Breast epithelium (tissue), 4 donors: ENCODE data around the gene SHANK2. TPM values are rescaled to one million over a fixed set of nuclear protein-coding genes. Genes with fewer than 3 reads are reported as not detected.

Source experiments
- DNase-seq, 2 donors: peaks; one replicate each; pipeline ENCODE4 v3.0.0-alpha.2; 2019; ENCODE audit warnings: low spot score in 2 of 2
- H3K27ac ChIP-seq, 2 donors: fragments of 200-600 bp; sonication (generic) in 1 of 2; one replicate each; pipeline ENCODE4 v1.5.1; 2016 to 2019; ENCODE audit warnings: mild to moderate bottlenecking in 1 of 2
- H3K27me3 ChIP-seq, 2 donors: fragments of 200-600 bp; sonication (generic) in 1 of 2; one replicate each; pipeline versions ENCODE4 v1.5.1 to v1.6.0; 2017 to 2019; ENCODE audit warnings: control low read depth in 1 of 2, mild to moderate bottlenecking in 1 of 2
- H3K36me3 ChIP-seq: fragments of 200-600 bp; one replicate; pipeline ENCODE4 v1.5.1; 2019
- H3K4me1 ChIP-seq, 2 donors: fragments of 200-600 bp; sonication (generic); one replicate each; pipeline ENCODE4 v1.5.1; 2016 to 2019; ENCODE audit warnings: control low read depth in 1 of 2
- H3K4me3 ChIP-seq, 3 donors: fragments of 200-600 bp; sonication (generic); 1 replicate in 2 of 3; 2 replicates in 1 of 3; pipeline ENCODE4 v1.5.1; 2016 to 2019; ENCODE audit warnings: mild to moderate bottlenecking in 3 of 3, moderate library complexity in 2 of 3
- H3K9me3 ChIP-seq, 2 donors: fragments of 200-600 bp; sonication (generic) in 1 of 2; one replicate each; pipeline ENCODE4 v1.5.1; 2016 to 2019; ENCODE audit warnings: control low read depth in 1 of 2
- POLR2A ChIP-seq: fragments of 450-650 bp; IDR thresholded peaks from one replicate; pipeline ENCODE4 v1.6.1; 2016; ENCODE audit warnings: antibody characterized with exemption, mild to moderate bottlenecking, moderate library complexity
- POLR2AphosphoS5 ChIP-seq, 3 donors: sonication (generic); formaldehyde crosslinking; IDR thresholded peaks; one replicate each; pipeline ENCODE4 v1.6.1; 2017; ENCODE audit warnings: antibody characterized with exemption in 3 of 3
- intact Hi-C: fragments of 100-400 bp; cut with DNase I; formaldehyde crosslinking; loops from one replicate; pipeline ENCODE4 v1.15.1; 2023; ENCODE audit warnings: low total_unique reads
- total RNA-seq, 3 donors: library from RNA; depleted of rRNA; stranded (reverse); fragments of >200 nt; gene quantifications; one replicate each; pipeline ENCODE4 v1.1.0, GENCODE V29; 2016
- TF ChIP-seq, protein P1 (sequence below), 3 donors: fragments of 450-650 bp; IDR thresholded peaks; one replicate each; pipeline ENCODE4 v1.5.1; 2016 to 2017; ENCODE audit warnings: antibody characterized with exemption in 3 of 3, mild to moderate bottlenecking in 3 of 3, moderate library complexity in 3 of 3

The SHANK2 gene
- total RNA-seq, 3 donors from 2014 or later: 1.3 to 38.8 (median 33.1) TPM

DNA sequence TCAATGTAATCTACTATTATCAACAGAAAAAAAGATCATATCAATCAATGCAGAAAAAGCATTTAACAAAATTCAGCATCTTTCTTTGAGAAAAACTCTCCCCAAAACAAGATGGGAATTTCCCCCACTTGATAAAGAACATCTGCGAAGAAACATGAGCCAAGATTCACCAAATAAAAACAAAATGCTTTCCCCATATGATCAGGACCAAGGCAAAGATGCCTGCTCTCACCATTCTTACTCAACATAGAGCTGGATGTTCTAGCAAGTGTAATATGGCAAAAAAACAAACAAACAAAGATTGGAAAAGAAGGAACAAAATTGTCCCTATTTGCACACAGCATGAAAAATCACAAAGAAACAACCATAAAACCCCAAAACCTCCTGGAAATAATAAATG, 23.4 kb downstream of the SHANK2 start:
- no peak for DNase-seq
- H3K36me3 ChIP-seq: no peaks in the 10 kb centered on the region
- intact Hi-C loops: no loop called here
- no peak overlapping the region for H3K4me3 ChIP-seq
- no peak overlapping the region for H3K27ac ChIP-seq
- H3K27me3 ChIP-seq: no peaks in the 10 kb centered on the region
- peaks cover 9 to 17% of the 10 kb centered on the region in 2 donors for H3K9me3 ChIP-seq
- no peaks in the 10 kb centered on the region for H3K4me1 ChIP-seq
- no peak for TF ChIP-seq POLR2AphosphoS5 (IDR thresholded peaks at IDR 0.05)
- TF ChIP-seq, protein P1, sequence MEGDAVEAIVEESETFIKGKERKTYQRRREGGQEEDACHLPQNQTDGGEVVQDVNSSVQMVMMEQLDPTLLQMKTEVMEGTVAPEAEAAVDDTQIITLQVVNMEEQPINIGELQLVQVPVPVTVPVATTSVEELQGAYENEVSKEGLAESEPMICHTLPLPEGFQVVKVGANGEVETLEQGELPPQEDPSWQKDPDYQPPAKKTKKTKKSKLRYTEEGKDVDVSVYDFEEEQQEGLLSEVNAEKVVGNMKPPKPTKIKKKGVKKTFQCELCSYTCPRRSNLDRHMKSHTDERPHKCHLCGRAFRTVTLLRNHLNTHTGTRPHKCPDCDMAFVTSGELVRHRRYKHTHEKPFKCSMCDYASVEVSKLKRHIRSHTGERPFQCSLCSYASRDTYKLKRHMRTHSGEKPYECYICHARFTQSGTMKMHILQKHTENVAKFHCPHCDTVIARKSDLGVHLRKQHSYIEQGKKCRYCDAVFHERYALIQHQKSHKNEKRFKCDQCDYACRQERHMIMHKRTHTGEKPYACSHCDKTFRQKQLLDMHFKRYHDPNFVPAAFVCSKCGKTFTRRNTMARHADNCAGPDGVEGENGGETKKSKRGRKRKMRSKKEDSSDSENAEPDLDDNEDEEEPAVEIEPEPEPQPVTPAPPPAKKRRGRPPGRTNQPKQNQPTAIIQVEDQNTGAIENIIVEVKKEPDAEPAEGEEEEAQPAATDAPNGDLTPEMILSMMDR (IDR thresholded peaks at IDR 0.05): no peak
- TF ChIP-seq POLR2A: no peak

- Histone ChIP-seq H3K27ac (no peak overlapping the region), H3K9me3 (peaks cover 9 to 17% of the 10 kb centered on the region in 2 donors), H3K4me1 (no peaks in the 10 kb centered on the region), H3K4me3 (no peak overlapping the region), H3K36me3 (no peaks in the 10 kb centered on the region), H3K27me3 (no peaks in the 10 kb centered on the region)
- no peak for DNase-seq
- intact Hi-C loops: no loop called here
- TF ChIP-seq POLR2AphosphoS5 (IDR thresholded peaks at IDR 0.05): no peak
- TF ChIP-seq, protein P1 (IDR thresholded peaks at IDR 0.05): no peak
- TF ChIP-seq POLR2A: no peak
Measured at GRCh38 chr11:71227058-71227659, 25.2 kb downstream of the SHANK2 start.

DNA sequence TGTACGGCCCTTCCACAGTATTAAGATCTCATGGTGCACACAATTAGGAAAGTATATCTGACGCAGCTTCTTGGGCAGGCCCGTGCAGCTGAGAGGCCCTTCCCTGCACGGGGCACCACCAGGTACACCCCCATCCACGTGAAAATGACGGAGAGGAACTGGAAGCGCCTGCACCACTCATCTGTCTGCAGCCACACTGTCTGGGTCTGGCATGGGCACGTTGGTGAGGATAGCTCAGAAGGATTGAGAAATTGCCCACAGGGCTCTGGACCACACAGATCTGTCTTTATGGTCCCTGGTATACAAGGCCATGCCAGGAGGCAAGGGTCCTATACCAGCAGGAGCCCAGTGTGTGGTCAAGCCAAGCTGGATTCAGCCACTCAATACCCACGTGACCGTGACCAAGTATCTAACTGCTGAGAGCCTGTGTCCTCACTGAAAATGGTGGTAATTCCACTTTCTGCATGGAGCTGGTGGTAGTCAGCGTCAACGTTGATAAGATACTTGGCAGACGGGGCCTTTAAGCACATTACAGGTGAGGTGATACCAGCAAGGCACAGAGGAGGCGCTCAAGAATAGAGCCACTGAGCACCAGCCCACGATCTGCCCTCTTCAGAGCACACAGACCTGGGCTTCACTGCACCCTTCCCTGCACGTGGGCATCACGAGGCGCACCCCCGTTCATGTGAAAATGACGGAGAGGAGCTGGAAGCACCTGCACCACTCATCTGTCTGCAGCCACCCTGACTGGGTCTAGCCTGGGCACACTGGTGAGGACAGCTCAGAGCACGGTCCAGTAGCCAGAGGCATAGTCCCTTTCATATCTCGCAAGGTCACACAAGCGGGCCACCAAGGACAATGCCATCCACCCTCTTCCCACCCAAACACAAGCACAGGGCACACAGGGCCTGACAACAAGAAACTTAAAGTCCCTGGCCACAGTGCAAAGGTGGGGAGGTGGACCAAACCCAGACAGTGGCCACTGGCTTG, 28.4 kb downstream of the SHANK2 start:
- peaks cover 9 to 17% of the 10 kb centered on the region in 2 donors for H3K9me3 ChIP-seq
- H3K27ac ChIP-seq: no peak overlapping the region
- H3K27me3 ChIP-seq: no peaks in the 10 kb centered on the region
- DNase-seq: no peak
- TF ChIP-seq POLR2A: no peak
- H3K36me3 ChIP-seq: no peaks in the 10 kb centered on the region
- intact Hi-C loops: no loop called here
- no peaks in the 10 kb centered on the region for H3K4me1 ChIP-seq
- H3K4me3 ChIP-seq: no peak overlapping the region

DNA sequence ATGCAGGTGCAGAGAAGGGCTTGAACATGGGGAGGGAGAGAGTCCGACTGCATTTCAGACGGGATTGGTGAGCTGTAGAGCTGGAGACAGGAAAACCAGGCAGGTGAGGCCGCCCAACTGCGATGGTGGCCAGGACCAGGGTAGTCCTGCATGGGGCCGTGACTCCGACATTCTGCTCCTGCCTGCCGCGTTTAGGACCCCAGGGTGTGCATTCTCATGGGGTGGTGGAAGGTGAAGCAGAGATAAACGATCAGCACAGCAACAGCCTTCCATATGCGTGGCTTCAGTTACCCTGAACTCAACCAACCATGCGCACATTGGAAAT, 29.3 kb downstream of the SHANK2 start:
- intact Hi-C loops: no loop called here
- H3K27ac ChIP-seq: no peak overlapping the region
- no peaks in the 10 kb centered on the region for H3K4me1 ChIP-seq
- DNase-seq: no peak
- peaks cover 9 to 17% of the 10 kb centered on the region in 2 donors for H3K9me3 ChIP-seq
- H3K36me3 ChIP-seq: no peaks in the 10 kb centered on the region
- H3K4me3 ChIP-seq: no peak overlapping the region
- H3K27me3 ChIP-seq: no peaks in the 10 kb centered on the region
- TF ChIP-seq, protein P1 (IDR thresholded peaks at IDR 0.05): no peak
- TF ChIP-seq POLR2A: no peak
- TF ChIP-seq POLR2AphosphoS5 (IDR thresholded peaks at IDR 0.05): no peak

- H3K27me3 ChIP-seq: no peaks in the 10 kb centered on the region
- H3K9me3 ChIP-seq: peaks cover 9 to 15% of the 10 kb centered on the region in 2 donors
- intact Hi-C loops: no loop called here
- H3K4me1 ChIP-seq: no peaks in the 10 kb centered on the region
- DNase-seq: no peak
- no peak for TF ChIP-seq POLR2A
- TF ChIP-seq, protein P1 (IDR thresholded peaks at IDR 0.05): no peak
- no peak overlapping the region for H3K27ac ChIP-seq
- H3K4me3 ChIP-seq: no peak overlapping the region
- H3K36me3 ChIP-seq: no peaks in the 10 kb centered on the region
Measured at GRCh38 chr11:71222318-71223080, 29.9 kb downstream of the SHANK2 start.
